PC-9 (cell line): ENCODE results near the gene SNX1.

Source experiments
- EZH2 ChIP-seq: fragments of 200-600 bp; sonication (generic); IDR thresholded peaks from 2 replicates; pipeline ENCODE4 v1.8.0; 2017; ENCODE audit warnings: antibody characterized with exemption, low read depth
- TF ChIP-seq, protein P1 (sequence below): fragments of 200-600 bp; sonication (generic); conservative IDR thresholded peaks from 2 replicates; pipeline ENCODE4 v1.6.1; 2017; ENCODE audit warnings: mixed run types, antibody characterized with exemption, mild to moderate bottlenecking, moderate library complexity

DNA sequence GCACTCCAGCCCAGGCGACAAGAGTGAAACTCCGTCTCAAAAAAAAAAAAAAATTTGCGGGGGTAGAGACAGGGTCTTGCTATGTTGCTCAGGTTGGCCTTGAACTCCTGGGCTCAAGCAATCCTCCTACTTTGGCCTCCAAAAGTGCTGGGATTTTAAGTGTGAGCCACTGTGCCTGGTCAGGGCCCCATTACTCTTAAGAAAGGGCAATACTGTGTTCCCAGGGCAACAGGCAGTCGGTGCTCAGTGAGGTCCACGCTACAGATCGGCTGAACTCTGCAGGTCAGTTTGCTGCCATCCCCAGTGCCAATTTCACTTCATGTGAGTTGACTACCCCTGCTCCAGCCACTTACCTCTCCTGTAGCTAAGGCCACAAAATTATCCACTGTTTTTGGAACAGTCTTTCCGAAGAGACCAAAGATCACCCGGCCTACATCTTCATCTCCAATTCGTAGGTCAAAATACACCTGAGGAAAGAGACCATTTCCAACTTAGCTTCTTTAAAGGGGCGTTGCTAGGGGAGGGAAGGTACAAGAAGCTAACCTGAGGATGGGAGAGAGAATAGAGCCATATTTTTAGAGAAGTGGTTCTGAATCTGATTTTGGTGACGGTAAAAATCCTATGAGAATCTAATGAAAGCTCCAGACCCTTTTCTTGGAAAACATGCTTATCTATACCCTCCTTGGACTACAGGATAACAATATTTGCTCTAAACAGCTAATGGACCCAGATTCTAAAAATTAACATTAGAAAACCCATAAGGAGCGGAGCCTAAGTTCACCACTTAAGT is 66.1 kb downstream of the SNX1 start:
- no peak for TF ChIP-seq EZH2
- TF ChIP-seq, protein P1, sequence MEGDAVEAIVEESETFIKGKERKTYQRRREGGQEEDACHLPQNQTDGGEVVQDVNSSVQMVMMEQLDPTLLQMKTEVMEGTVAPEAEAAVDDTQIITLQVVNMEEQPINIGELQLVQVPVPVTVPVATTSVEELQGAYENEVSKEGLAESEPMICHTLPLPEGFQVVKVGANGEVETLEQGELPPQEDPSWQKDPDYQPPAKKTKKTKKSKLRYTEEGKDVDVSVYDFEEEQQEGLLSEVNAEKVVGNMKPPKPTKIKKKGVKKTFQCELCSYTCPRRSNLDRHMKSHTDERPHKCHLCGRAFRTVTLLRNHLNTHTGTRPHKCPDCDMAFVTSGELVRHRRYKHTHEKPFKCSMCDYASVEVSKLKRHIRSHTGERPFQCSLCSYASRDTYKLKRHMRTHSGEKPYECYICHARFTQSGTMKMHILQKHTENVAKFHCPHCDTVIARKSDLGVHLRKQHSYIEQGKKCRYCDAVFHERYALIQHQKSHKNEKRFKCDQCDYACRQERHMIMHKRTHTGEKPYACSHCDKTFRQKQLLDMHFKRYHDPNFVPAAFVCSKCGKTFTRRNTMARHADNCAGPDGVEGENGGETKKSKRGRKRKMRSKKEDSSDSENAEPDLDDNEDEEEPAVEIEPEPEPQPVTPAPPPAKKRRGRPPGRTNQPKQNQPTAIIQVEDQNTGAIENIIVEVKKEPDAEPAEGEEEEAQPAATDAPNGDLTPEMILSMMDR = no peak
